H1 (cell line): Measurements from ENCODE around the gene SRPRA.

Source experiments
- EZH2 ChIP-seq: fragments of 200-600 bp; sonication (generic); IDR thresholded peaks from 2 replicates; pipeline ENCODE4 v1.7.1; 2012; ENCODE audit warnings: low read depth, mild to moderate bottlenecking, moderate library complexity, low read length, inconsistent platforms; ENCODE audit not compliant: severe bottlenecking
- MAX ChIP-seq: IDR thresholded peaks from 2 replicates; pipeline ENCODE4 v1.6.1; 2012; ENCODE audit warnings: inconsistent platforms
- RFX5 ChIP-seq: IDR thresholded peaks from 2 replicates; pipeline ENCODE4 v1.6.1; 2011; ENCODE audit warnings: low read depth, low read length, improper control_type of control experiment, borderline replicate concordance
- TF ChIP-seq, protein P1 (sequence below), 3 experiments: IDR thresholded peaks; 1 replicate in 2 of 3; 2 replicates in 1 of 3; pipeline versions ENCODE4 v1.5.1 to v1.6.1; 2011; ENCODE audit warnings: low read length in 3 of 3, mild to moderate bottlenecking in 3 of 3, inconsistent platforms in 2 of 3, low read depth in 1 of 3, moderate library complexity in 1 of 3; ENCODE audit not compliant: insufficient read depth in 1 of 3; ENCODE audit errors: control extremely low read depth in 1 of 3

DNA sequence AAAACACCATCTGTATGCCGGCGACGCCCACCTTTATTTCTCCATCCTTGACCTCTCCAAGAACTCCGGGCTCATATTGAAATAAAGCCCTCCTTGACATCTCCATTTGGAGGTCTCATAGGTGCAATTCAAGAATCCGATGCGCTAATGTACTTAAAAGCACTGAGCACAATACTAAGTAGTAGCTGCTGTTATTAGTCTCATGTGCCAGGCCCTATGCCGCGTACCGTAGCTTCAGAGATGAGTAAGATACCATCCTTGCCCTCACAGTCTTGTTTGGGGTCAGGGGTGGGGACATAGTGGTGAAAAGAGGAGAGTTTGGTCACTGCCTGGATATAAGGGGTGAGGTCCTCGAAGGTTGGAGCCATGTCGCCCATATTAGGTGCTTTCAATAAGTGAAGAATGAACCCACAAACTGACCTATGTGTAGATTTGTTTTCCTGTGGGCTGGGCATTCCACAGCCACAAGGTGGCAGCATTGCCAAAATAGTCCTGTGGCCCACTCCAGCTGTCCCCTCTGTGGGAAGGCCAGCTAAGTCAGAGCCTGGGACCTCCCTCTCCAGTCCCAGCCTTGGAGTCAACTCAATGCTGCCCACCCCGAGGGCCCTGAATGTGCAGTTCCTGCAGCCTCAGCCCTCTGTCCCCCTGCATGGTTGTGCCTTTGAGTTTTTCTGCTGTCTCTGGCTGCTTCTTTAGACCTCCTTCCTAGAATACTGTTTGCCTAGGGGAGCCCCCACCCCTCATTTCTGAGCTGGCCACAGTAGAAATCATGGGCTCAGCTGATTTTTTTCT lies 41.7 kb upstream of the SRPRA start:
- TF ChIP-seq, protein P1, sequence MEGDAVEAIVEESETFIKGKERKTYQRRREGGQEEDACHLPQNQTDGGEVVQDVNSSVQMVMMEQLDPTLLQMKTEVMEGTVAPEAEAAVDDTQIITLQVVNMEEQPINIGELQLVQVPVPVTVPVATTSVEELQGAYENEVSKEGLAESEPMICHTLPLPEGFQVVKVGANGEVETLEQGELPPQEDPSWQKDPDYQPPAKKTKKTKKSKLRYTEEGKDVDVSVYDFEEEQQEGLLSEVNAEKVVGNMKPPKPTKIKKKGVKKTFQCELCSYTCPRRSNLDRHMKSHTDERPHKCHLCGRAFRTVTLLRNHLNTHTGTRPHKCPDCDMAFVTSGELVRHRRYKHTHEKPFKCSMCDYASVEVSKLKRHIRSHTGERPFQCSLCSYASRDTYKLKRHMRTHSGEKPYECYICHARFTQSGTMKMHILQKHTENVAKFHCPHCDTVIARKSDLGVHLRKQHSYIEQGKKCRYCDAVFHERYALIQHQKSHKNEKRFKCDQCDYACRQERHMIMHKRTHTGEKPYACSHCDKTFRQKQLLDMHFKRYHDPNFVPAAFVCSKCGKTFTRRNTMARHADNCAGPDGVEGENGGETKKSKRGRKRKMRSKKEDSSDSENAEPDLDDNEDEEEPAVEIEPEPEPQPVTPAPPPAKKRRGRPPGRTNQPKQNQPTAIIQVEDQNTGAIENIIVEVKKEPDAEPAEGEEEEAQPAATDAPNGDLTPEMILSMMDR (IDR thresholded peaks at IDR 0.05; ENCODE audit: control extremely low read depth in 1 of 3, insufficient read depth in 1 of 3, low read depth in 1 of 3, low read length in 3 of 3) = peak; percentile 78 to 88 (median 85)
- TF ChIP-seq RFX5 (no peak), MAX (no peak), EZH2 (no peak)
